ENCODE results near the gene PPAN.

The PPAN gene

GRCh38 chr19:10106100-10106936, at the start of gene PPAN:
Gene PPAN (plus strand): TSS chr19:10106362. CDS start chr19:10106395, 33 bp downstream.
- Histone ChIP-seq H4K20me1 (ENCODE audit: low read depth, low read length) (no peaks in the 10 kb centered on the region), H2AFZ (ENCODE audit: low read depth, low read length, severe bottlenecking) (no peak within 1 kb of the TSS), H3K27me3 (ENCODE audit: low read length) (no peaks in the 10 kb centered on the region), H3F3A (ENCODE audit: insufficient read depth) (peaks cover 19% of the 10 kb centered on the region), H3K9ac (ENCODE audit: low read length) (peak within 1 kb of the TSS; percentile 94), H3K9me3 (ENCODE audit: insufficient read depth, low read length) (no peaks in the 10 kb centered on the region), H3K4me3 (ENCODE audit: insufficient read depth, low read length, poor library complexity, severe bottlenecking) (peak within 1 kb of the TSS; percentile 98), H3K79me2 (ENCODE audit: insufficient read depth, low read length) (peaks cover 19% of the 10 kb centered on the region), H3K36me3 (ENCODE audit: low read length) (no peaks in the 10 kb centered on the region; the same call in 1 of the 2 replicates), H3K4me2 (ENCODE audit: low read depth, low read length, poor library complexity, severe bottlenecking) (peak within 1 kb of the TSS; percentile 91), H3K27ac (ENCODE audit: low read depth, low read length) (peak within 1 kb of the TSS; percentile 81), H3K9me2 (replicated peaks; ENCODE audit: insufficient read depth, low read length) (no peaks in the 10 kb centered on the region)
- TF ChIP-seq EZH2phosphoT487 (conservative IDR thresholded peaks at IDR 0.05; ENCODE audit: low read length) (no peak), CTCF (IDR thresholded peaks at IDR 0.05; ENCODE audit: insufficient read depth, low read length, poor library complexity, severe bottlenecking) (no peak)

- Histone ChIP-seq H3K27me3 (ENCODE audit: low read length) (no peaks in the 10 kb centered on the region), H3F3A (ENCODE audit: insufficient read depth) (no peaks in the 10 kb centered on the region), H2AFZ (ENCODE audit: low read depth, low read length, severe bottlenecking) (no peak overlapping the region), H3K9me2 (replicated peaks; ENCODE audit: insufficient read depth, low read length) (no peaks in the 10 kb centered on the region), H3K9me3 (ENCODE audit: insufficient read depth, low read length) (no peaks in the 10 kb centered on the region), H3K4me3 (ENCODE audit: insufficient read depth, low read length, poor library complexity, severe bottlenecking) (no peak overlapping the region), H3K36me3 (ENCODE audit: low read length) (no peaks in the 10 kb centered on the region), H3K27ac (ENCODE audit: low read depth, low read length) (no peak overlapping the region), H3K79me2 (ENCODE audit: insufficient read depth, low read length) (no peaks in the 10 kb centered on the region), H3K9ac (ENCODE audit: low read length) (no peak overlapping the region), H3K4me2 (ENCODE audit: low read depth, low read length, poor library complexity, severe bottlenecking) (no peak overlapping the region), H4K20me1 (ENCODE audit: low read depth, low read length) (no peaks in the 10 kb centered on the region)
- TF ChIP-seq EZH2phosphoT487 (conservative IDR thresholded peaks at IDR 0.05; ENCODE audit: low read length), result no peak
- no peak for TF ChIP-seq CTCF (IDR thresholded peaks at IDR 0.05; ENCODE audit: insufficient read depth, low read length, poor library complexity, severe bottlenecking)
Measured at GRCh38 chr19:10061717-10062310, 44.3 kb upstream of the PPAN start.

DNA sequence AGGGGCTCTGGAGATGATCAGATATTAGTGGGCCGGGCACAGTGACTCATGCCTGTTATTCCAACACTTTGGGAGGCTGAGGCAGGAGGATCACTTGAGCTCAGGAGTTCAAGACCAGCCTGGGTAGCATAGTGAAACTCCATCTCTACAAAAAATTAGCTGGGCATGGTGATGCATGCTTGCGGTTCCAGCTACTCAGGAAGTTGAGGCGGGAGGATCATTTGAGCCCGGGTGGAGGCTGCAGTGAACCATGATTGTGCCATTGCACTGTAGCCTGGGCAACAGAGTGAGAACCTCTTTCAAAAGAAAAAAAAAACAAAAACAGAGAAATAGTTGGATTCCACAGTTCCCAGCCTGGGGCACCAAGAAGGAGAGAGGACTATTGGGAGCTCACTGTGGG, 38.0 kb upstream of the PPAN start:
- H3K4me2 ChIP-seq (ENCODE audit: low read depth, low read length, poor library complexity, severe bottlenecking), result no peak overlapping the region
- TF ChIP-seq EZH2phosphoT487 (conservative IDR thresholded peaks at IDR 0.05; ENCODE audit: low read length) (no peak), CTCF (IDR thresholded peaks at IDR 0.05; ENCODE audit: insufficient read depth, low read length, poor library complexity, severe bottlenecking) (no peak)

More for the DNA sequence above, 38.0 kb upstream of the PPAN start:
- Histone ChIP-seq H3F3A (ENCODE audit: insufficient read depth) (no peaks in the 10 kb centered on the region), H4K20me1 (ENCODE audit: low read depth, low read length) (no peaks in the 10 kb centered on the region), H3K27me3 (ENCODE audit: low read length) (no peaks in the 10 kb centered on the region), H3K79me2 (ENCODE audit: insufficient read depth, low read length) (no peaks in the 10 kb centered on the region), H3K9me3 (ENCODE audit: insufficient read depth, low read length) (no peaks in the 10 kb centered on the region), H2AFZ (ENCODE audit: low read depth, low read length, severe bottlenecking) (no peak overlapping the region), H3K4me3 (ENCODE audit: insufficient read depth, low read length, poor library complexity, severe bottlenecking) (no peak overlapping the region), H3K36me3 (ENCODE audit: low read length) (no peaks in the 10 kb centered on the region), H3K9ac (ENCODE audit: low read length) (no peak overlapping the region), H3K27ac (ENCODE audit: low read depth, low read length) (no peak overlapping the region), H3K9me2 (replicated peaks; ENCODE audit: insufficient read depth, low read length) (no peaks in the 10 kb centered on the region)

Data from SU-DHL-6 (cell line).